Liver (tissue), 3 donors: ENCODE measurements around the gene TSPAN5.

Source experiments
- CTCF ChIP-seq: fragments of 150-350 bp; IDR thresholded peaks from 2 replicates; pipeline ENCODE4 v1.5.1; 2017; ENCODE audit warnings: improper control_type of control experiment, low read depth, low read length; ENCODE audit not compliant: missing input control
- EGR1 ChIP-seq, 2 donors: IDR thresholded peaks; 2 replicates each; pipeline ENCODE4 v1.6.1; 2016 to 2018; ENCODE audit warnings: antibody characterized with exemption in 2 of 2, low read depth in 2 of 2
- FOXA1 ChIP-seq: IDR thresholded peaks from 2 replicates; pipeline ENCODE4 v1.6.1; 2016; ENCODE audit warnings: antibody characterized with exemption
- GABPA ChIP-seq, 2 donors: IDR thresholded peaks in 1 of 2; conservative IDR thresholded peaks in 1 of 2; 2 replicates each; pipeline ENCODE4 v1.6.1; 2016; ENCODE audit warnings: antibody characterized with exemption in 2 of 2, mild to moderate bottlenecking in 1 of 2, moderate library complexity in 1 of 2
- donor health status: healthy.
- donor health status: healthy.

DNA sequence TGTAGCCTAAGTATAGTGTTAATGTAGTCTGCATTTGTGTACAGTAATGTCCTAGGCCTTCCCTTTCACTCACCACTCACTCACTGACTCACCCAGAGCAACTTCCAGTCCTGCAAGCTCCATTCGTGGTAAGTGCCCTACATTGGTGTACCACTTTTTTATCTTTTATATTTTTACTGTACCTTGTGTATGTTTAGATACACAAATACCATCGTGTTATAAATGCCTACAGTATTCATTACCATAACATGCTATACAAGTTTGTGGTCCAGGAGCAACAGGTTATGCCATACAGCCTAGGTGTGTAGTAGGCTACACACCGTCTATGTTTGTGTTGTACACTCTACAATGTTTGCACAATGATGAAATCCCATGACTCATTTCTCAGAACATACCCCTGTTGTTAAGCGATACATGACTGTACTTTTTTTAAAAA, 15.4 kb downstream of the TSPAN5 start:
- TF ChIP-seq CTCF (no peak), FOXA1 (no peak), GABPA (IDR thresholded peaks at IDR 0.05 in 1 of 2, conservative IDR thresholded peaks at IDR 0.05 in 1 of 2) (no peak), EGR1 (IDR thresholded peaks at IDR 0.05; ENCODE audit: low read depth in 2 of 2) (no peak)
